NCI-H526 treated with DMSO at 0.1 percent for 48 hours (cell line): ENCODE data around the gene KCNB1.

Experiments used
- DNase-seq: peaks from one replicate; lab custom pipeline; 2025; lab: John Stamatoyannopoulos, UW

KCNB1 gene

DNA sequence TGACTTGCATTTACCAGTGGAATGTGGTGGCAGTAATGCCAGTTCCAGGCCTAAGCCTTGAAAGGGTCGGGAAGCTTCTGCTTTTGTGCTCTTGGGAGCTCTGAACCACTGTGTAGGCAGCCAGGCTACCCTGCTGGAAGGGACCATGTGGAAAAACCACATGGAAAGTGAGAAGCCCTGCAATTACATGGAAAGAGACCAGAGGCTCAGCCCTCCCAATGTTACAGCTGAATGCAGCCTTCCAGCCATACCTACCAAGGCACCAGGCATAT lies 14.9 kb upstream of the KCNB1 start:
- no peak for DNase-seq

- DNase-seq, result no peak
Measured at GRCh38 chr20:49496553-49497397, 14.3 kb upstream of the KCNB1 start.

DNA sequence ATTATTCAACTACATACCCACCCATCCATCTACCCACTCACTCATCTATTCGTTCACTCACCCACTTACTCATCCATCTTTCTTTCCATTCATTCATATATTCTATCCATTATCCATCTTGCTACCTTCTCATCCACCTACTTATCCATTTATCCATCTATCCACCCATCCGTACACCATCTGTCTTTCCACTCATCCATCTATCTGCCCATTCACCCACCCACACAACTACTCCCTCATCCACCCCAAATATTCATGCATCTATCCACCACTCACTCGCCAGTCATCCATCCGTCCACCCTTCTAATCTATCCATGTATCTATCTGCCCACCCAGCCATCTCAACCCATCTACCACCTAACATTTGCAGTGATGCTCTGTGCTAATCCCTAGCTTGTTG lies 13.6 kb upstream of the KCNB1 start:
- no peak for DNase-seq

DNA sequence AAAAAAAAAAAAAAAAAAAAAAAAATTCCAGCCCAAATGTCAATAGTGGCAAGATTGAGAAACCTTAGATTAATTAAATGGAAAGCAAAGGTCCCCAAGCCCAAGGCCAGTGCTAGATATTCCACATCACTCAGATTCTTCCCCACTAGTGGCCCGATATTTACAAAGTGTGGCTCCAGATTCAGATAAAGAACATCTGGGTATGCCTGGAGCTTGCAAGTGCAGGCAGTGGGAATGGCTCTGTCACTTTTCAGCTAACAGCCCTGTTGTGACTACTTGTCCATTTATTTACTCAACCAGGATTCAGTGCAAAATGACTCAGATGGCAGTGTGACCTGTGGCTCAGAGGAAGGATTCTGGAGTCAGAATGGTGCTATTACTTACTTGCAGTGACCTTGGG lies 8.2 kb upstream of the KCNB1 start:
- DNase-seq, result no peak

DNA sequence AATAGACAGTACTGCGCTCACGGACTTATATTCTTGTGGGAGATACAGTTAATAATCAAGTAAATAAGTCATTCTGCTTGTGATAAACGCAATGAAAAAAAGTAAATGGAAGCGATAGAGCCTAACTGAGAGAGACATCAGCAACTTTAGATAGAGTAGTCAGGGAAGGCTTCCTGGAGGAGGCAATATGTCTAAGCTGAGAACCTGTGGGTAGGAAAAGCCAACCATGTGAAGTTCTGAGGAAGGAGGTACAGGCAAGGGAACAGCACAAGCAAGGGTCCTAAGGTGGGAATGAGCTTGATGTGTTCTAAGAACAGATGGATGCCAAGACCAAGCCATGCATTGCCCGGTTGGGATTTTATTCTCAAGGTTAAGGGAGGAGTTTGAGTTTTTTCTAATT lies 7.2 kb upstream of the KCNB1 start:
- DNase-seq, result no peak

DNA sequence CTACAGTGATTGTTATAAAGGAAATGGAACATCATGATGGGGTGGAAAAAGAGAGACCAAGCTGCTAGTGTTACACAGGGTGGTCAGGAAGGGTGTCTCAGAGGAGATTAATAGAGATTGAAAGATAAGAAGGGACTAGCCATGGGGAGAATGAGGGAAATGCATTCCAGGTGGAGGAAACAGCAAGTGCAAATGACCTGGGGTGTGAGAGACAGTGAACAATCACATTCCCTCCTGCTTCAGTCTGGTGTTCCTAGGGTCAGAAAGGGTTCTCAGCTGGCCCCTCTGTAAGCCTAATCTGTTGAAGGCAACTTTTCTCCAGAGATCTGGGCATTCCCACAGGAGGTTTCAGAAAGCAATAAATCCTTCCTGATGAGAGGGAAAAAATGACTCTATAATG lies 3.6 kb upstream of the KCNB1 start:
- no peak for DNase-seq

DNA sequence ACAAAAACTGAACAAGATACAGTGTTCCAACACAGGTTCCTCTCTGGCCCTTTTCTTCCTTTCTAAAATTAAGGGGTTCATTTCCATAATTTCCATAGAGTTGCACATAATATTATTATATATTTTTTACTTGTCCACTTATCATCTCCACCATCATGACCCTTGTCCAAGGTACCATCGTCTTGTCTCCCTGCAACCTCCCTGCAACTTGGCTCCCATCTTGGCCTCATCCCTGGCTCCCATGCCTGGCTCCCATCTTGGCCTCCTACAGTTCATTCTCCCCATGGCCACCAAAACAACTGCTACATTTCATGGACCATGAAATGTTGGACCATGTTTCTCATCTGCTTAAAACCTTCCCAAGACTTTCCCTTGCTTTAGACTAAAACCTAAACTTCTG lies 3.1 kb upstream of the KCNB1 start:
- no peak for DNase-seq

GRCh38 chr20:49484180-49485140 lies 2.0 kb upstream of the KCNB1 start:
- DNase-seq, result peak; percentile 84

DNA sequence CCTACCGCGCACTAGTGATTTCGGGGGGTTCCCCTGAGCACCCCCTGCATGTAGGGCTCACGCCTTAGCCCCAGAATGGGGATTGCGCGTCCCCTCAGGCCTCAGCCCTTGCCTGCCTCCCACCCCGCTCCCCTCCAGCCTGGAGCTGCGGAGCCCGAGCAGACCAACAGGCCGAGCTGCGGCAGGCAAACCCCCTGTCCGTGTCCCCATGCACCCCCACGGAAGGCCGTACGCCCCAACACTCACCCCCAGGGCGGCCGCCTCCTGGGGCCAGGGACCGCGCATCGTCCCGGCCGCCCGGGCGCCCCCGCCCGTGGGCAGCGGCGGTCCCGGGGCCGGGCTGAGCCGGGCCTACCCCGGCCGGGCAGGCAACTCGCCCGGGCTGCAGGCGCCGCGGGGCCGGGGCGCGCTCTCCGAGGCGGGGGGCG lies 1.2 kb upstream of the KCNB1 start:
- DNase-seq, result no peak

DNA sequence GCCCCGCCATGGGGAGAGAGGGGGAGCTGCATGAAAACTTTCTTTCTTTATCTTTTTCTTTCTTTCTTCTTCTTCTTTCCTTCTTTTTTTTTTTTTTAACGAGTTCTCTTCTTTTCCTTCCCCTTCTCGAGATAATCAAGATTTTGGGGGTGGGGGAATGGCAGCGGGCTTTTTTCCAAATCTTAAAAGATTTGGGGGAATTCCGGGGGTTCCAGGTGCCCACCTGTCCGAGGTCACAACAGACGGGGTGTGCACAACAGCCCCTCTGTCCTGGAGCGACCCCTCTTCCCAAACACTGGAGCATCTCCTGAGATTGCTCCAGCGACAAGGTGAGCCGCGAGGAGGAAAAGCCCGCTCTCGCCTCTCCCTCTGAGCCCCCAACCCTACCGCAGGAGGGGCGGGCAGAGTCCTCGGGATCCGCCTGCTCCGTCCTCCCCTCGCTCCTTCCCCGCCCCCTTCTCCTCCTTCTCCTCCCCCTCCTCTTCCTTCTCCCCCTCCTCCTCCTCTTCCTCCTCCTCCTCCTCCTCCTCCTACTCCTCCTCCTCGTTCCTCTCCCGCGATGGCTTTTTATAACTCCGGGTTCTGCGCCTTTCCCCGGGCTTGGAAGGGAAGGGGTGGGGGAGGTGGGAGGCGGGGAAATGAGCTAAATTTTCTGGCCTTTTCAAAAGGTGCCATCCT lies 689 bp upstream of the KCNB1 start:
- no peak for DNase-seq

- no peak for DNase-seq
Measured at GRCh38 chr20:49482173-49482572, 295 bp downstream of the KCNB1 start.

- DNase-seq, result no peak
Measured at GRCh38 chr20:49481116-49481515, 1.4 kb downstream of the KCNB1 start.

GRCh38 chr20:49480236-49480635 lies 2.2 kb downstream of the KCNB1 start:
- DNase-seq, result no peak

DNA sequence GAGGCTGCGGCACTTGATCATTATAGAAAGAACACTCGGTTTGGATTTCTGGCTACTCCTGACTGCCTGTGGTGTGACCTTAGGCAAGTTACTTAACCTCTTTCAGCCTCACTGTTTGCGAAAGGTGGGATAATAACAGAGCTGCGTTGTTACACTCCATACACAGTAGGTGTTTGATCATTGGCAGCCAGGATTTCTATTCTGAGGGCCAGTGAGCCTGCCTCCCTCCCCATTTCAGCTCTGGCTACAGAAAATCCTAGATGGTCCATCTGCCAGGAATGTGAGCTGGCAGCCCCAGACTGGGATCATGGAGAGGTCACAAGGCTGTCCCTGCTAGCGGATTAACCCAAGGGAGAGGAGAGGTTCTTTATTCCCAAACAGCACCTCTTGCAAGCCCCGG lies 2.7 kb downstream of the KCNB1 start:
- no peak for DNase-seq

GRCh38 chr20:49478754-49479689 lies 3.4 kb downstream of the KCNB1 start:
- no peak for DNase-seq

DNA sequence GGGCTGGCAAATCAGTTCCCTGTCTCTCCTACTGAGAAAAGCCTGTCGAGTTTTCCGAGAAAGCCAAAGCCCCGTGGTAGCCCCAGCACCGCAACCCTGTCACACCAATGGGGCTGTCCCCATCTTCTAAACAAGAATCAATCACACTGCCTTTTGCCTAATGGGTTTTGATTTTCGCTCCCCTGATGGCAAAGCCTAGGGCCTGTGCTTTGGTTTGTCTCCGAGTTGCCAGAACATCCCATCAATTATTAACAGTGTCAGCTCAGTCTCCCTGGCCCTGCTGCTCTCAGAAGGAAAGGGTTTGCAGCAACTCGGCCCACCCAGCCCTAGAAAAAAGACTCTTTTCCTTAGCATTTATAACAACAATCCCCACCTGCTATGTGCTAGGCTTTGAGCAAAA lies 4.2 kb downstream of the KCNB1 start:
- no peak for DNase-seq

- no peak for DNase-seq
Measured at GRCh38 chr20:49477200-49477599, 5.3 kb downstream of the KCNB1 start.

DNA sequence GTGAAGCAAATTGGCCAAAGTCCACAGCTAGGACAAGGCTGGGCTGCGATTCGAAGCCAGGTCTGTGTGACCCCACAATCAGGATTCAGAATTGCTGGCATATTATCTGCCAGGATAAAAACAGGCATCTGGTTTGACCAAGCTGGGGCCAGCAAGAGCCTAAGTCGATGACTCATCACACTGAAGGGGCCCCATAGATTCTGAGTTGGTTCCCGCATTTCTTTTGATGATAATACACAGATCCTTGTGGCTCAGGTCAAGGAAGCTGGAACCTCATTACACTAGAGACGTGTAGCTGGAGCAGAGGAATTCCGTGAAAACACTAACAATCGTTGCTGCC lies 6.5 kb downstream of the KCNB1 start:
- no peak for DNase-seq

- no peak for DNase-seq
Measured at GRCh38 chr20:49475292-49476015, 7.0 kb downstream of the KCNB1 start.

DNA sequence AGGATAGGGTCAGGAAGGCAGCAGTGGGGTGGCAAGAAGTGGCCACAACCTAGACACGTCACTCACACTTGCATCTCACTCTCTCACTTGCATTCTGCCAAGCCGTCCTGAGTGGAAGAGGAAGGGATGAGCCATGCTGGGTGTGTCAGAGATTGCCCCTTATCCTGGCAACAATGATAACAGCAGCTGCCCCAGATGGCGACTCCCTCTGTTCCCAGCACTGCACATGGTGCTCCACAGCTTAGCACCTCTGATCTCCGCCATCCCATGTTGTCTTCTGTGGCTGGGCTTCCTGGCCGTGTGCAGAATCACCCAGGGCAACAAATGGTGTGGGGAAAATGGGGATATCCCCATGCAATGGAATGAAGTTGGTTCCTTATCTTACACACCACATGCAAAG lies 11.1 kb downstream of the KCNB1 start:
- no peak for DNase-seq

DNA sequence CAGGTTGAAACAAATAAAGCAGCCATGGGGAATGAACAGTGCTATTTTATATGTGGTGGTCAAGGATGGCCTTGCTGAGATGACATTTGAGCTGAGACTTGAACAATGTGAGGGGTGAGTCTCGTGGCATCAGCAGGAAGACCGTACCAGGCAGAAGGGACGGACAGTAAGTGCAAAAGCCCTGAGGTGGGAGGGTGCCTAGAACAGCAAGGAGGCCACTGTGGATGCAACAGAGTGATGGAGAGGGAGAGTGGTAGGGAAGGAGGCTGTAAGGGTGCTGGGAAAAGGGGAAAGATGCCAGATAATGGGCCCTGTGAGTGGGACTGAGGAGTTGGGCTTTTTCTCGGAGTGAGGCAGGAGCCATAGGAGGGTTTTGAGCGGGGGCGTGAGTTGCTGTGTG lies 11.5 kb downstream of the KCNB1 start:
- no peak for DNase-seq
